Measurements from ENCODE around the gene ALS2CL. TPM values are rescaled to one million over a fixed set of nuclear protein-coding genes. Genes with fewer than 3 reads are reported as not detected.
"Not testable (repeated sequence)": the region's sequence is repeated elsewhere in the genome, so short reads cannot be mapped to it uniquely, and the experiment has no call there.

The ALS2CL gene, protein sequence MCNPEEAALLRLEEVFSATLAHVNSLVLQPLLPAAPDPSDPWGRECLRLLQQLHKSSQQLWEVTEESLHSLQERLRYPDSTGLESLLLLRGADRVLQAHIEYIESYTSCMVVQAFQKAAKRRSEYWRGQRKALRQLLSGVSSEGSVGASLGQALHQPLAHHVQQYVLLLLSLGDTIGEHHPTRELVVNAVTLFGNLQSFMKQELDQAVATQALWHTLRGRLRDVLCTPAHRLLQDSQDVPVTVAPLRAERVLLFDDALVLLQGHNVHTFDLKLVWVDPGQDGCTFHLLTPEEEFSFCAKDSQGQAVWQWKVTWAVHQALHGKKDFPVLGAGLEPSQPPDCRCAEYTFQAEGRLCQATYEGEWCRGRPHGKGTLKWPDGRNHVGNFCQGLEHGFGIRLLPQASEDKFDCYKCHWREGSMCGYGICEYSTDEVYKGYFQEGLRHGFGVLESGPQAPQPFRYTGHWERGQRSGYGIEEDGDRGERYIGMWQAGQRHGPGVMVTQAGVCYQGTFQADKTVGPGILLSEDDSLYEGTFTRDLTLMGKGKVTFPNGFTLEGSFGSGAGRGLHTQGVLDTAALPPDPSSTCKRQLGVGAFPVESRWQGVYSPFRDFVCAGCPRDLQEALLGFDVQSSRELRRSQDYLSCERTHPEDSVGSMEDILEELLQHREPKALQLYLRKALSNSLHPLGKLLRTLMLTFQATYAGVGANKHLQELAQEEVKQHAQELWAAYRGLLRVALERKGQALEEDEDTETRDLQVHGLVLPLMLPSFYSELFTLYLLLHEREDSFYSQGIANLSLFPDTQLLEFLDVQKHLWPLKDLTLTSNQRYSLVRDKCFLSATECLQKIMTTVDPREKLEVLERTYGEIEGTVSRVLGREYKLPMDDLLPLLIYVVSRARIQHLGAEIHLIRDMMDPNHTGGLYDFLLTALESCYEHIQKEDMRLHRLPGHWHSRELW
- 10 to 100 TPM; 21.1 to 38.4 TPM for total RNA-seq
- 61.3 to 86.3 reads per million in 2 donors for total RNA-seq

GRCh38 chr3:46693038-46693891 is at the start of gene ALS2CL:
ALS2CL (minus strand) TSS chr3:46693679; CDS start chr3:46689440, 4,239 bp downstream.
- H3K4me1 Mint-ChIP-seq: peaks cover 53% of the 10 kb centered on the region
- ATAC-seq (peak; percentile 85), DNase-seq (peak; percentile 63 to 80 (median 78))
- H3K9me3 ChIP-seq (ENCODE audit: control insufficient read depth, low read length, poor library complexity, severe bottlenecking): no peaks in the 10 kb centered on the region
- peak within 1 kb of the TSS; percentile 92 for H3K4me3 Mint-ChIP-seq
- no peaks in the 10 kb centered on the region for H3K36me3 Mint-ChIP-seq (ENCODE audit: low read depth)
- H3K27me3 Mint-ChIP-seq: no peaks in the 10 kb centered on the region
- peak within 1 kb of the TSS; percentile 78 for H3K27ac Mint-ChIP-seq

DNA sequence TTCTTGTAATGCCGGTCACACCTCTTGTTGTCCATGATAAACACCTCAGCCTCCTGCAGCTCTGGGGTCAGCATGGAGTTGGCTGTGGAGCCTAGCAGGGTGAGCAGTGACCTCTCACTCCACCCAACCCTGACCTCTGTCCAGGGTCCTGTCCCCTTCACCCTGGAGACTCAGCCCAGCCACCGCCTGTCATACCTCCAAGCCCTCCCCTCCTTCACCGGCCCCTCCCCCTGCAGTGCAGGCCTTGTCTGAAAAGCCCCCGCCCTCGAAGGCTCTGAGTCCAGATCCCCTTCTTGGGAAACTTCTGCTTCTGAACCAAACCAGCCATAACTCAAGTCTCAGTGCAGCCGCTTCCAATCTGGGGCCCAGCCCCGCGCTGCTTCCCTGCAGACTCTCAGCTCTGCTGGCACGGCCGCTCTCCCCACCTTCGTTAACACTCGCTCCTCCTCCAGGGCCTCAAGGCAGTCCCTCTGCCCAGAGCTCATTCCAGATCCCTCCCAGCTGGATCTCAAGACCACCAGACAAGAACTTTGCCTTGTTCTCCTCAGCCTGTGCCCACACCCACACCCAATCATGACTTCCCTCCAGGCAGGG is 49.6 kb upstream of the ALS2CL start:
- peaks cover 6% of the 10 kb centered on the region for H3K27me3 Mint-ChIP-seq
- no peaks in the 10 kb centered on the region for H3K9me3 ChIP-seq (ENCODE audit: control insufficient read depth, low read length, poor library complexity, severe bottlenecking)
- no peaks in the 10 kb centered on the region for H3K36me3 Mint-ChIP-seq (ENCODE audit: low read depth)
- no peak overlapping the region for H3K27ac Mint-ChIP-seq
- no peak overlapping the region for H3K4me3 Mint-ChIP-seq
- no peak for ATAC-seq
- no peak for DNase-seq
- H3K4me1 Mint-ChIP-seq: no peaks in the 10 kb centered on the region

- not testable (repeated sequence) for H3K36me3 Mint-ChIP-seq (ENCODE audit: low read depth); H3K4me3 Mint-ChIP-seq; H3K9me3 ChIP-seq (ENCODE audit: control insufficient read depth, low read length, poor library complexity, severe bottlenecking); H3K4me1 Mint-ChIP-seq; ATAC-seq; DNase-seq; H3K27ac Mint-ChIP-seq
- H3K27me3 Mint-ChIP-seq: peaks cover 23% of the 10 kb centered on the region
These were observed 46.1 kb upstream of the ALS2CL start for GRCh38 chr3:46739565-46739964.

DNA sequence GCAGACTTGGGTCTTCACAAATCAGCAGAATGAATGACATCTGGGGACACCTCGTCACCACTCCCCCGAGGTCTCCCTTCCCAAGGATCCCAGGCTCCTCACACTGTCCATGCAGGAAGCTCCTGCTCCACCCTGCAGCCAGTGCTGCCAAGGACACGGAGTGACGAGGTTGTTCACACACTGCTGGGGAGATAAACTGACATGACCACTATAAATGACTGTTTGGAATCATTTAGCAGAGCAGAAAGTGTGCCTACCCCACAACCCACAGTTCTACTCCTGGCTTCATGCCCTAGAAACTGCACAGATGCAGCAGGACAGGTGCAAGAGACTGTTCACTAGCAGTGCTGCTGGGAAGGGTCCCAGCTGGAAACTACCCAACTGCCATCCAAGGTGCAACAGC is 43.9 kb upstream of the ALS2CL start:
- DNase-seq (no peak), ATAC-seq (no peak)
- no peaks in the 10 kb centered on the region for H3K9me3 ChIP-seq (ENCODE audit: control insufficient read depth, low read length, poor library complexity, severe bottlenecking)
- Mint-ChIP-seq H3K4me3 (no peak overlapping the region), H3K27me3 (peaks cover 34% of the 10 kb centered on the region), H3K36me3 (ENCODE audit: low read depth) (no peaks in the 10 kb centered on the region), H3K4me1 (no peaks in the 10 kb centered on the region), H3K27ac (no peak overlapping the region)

- Mint-ChIP-seq H3K27me3 (peaks cover 42% of the 10 kb centered on the region), H3K27ac (no peak overlapping the region), H3K4me3 (no peak overlapping the region), H3K4me1 (no peaks in the 10 kb centered on the region), H3K36me3 (ENCODE audit: low read depth) (no peaks in the 10 kb centered on the region)
- no peaks in the 10 kb centered on the region for H3K9me3 ChIP-seq (ENCODE audit: control insufficient read depth, low read length, poor library complexity, severe bottlenecking)
- no peak for ATAC-seq
- no peak for DNase-seq
These were observed 42.8 kb upstream of the ALS2CL start for GRCh38 chr3:46736006-46736872.

GRCh38 chr3:46734773-46735172 is 41.3 kb upstream of the ALS2CL start:
- Mint-ChIP-seq H3K27me3 (peaks cover 46% of the 10 kb centered on the region), H3K27ac (no peak overlapping the region), H3K36me3 (ENCODE audit: low read depth) (no peaks in the 10 kb centered on the region), H3K4me1 (peaks cover 2% of the 10 kb centered on the region), H3K4me3 (no peak overlapping the region)
- ATAC-seq (no peak), DNase-seq (no peak)
- H3K9me3 ChIP-seq (ENCODE audit: control insufficient read depth, low read length, poor library complexity, severe bottlenecking): no peaks in the 10 kb centered on the region

DNA sequence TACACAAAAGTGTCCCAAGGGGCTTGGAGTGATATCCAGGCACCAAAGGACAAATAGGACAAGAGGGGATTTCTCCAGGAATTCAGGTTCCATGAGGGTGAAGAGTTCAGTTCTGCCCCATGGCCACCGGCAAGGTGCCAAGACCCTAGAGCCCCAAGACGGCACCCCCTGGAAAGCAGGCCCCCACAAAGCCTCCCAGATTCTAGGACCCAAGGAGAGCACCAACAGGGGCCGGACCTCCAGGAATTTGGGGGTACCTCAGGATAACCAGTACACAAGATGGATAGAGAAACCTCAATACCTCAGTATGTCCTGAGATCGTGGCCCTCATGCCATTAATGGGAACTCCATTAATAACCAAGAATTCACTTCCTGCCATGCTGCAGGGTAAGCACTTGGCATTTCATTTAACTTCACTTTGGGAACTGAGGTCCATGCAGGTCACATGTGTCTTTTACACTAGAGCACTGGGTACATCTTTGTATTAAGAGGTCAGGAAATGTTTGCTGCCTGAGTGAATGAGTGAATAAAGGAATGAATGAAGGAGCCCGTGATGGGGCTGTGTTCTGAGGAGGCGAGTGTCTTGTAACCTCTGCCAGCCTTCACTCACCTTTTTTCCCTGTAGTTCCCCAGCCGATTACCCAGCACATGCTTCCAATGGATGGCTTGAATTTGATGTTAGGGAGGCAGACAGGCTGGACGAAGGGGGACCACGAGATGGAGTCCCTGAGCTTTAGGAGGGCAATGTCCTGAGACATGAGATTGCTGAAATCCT is 39.7 kb upstream of the ALS2CL start:
- Mint-ChIP-seq H3K27ac (no peak overlapping the region), H3K4me1 (peaks cover 5% of the 10 kb centered on the region), H3K36me3 (ENCODE audit: low read depth) (no peaks in the 10 kb centered on the region), H3K4me3 (no peak overlapping the region), H3K27me3 (peaks cover 53% of the 10 kb centered on the region)
- H3K9me3 ChIP-seq (ENCODE audit: control insufficient read depth, low read length, poor library complexity, severe bottlenecking): no peaks in the 10 kb centered on the region
- no peak for DNase-seq
- ATAC-seq: no peak

GRCh38 chr3:46731795-46732194 is 38.3 kb upstream of the ALS2CL start:
- no peaks in the 10 kb centered on the region for H3K9me3 ChIP-seq (ENCODE audit: control insufficient read depth, low read length, poor library complexity, severe bottlenecking)
- H3K36me3 Mint-ChIP-seq (ENCODE audit: low read depth): no peaks in the 10 kb centered on the region
- no peak for DNase-seq
- H3K4me3 Mint-ChIP-seq: no peak overlapping the region
- H3K27me3 Mint-ChIP-seq: peaks cover 55% of the 10 kb centered on the region
- H3K27ac Mint-ChIP-seq: no peak overlapping the region
- H3K4me1 Mint-ChIP-seq: peaks cover 6% of the 10 kb centered on the region
- no peak for ATAC-seq

GRCh38 chr3:46730819-46731218 is 37.3 kb upstream of the ALS2CL start:
- peaks cover 9% of the 10 kb centered on the region for H3K4me1 Mint-ChIP-seq
- no peak overlapping the region for H3K27ac Mint-ChIP-seq
- no peaks in the 10 kb centered on the region for H3K36me3 Mint-ChIP-seq (ENCODE audit: low read depth)
- peaks cover 55% of the 10 kb centered on the region for H3K27me3 Mint-ChIP-seq
- H3K4me3 Mint-ChIP-seq: no peak overlapping the region
- no peak for ATAC-seq
- no peak for DNase-seq
- H3K9me3 ChIP-seq (ENCODE audit: control insufficient read depth, low read length, poor library complexity, severe bottlenecking): no peaks in the 10 kb centered on the region

DNA sequence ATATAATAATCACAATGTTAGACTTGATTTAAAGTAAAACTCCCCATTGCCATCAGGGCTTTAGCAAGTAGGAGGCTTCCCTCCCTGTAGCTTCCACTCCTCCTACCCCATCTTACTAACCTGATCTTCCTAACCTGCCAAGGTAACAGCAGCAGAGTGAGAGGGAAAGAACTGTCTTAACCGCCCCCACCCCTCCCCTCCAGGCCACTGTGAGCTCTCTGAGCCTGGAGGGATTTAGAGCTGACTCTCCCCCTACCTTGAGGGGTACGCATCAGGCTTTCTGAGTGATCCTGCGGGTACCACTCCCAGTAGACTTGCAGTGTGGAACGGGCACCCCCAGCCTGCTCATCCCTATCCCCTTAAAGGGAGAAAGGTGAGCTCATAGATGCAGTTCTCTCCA is 35.6 kb upstream of the ALS2CL start:
- peaks cover 61% of the 10 kb centered on the region for H3K27me3 Mint-ChIP-seq
- no peaks in the 10 kb centered on the region for H3K36me3 Mint-ChIP-seq (ENCODE audit: low read depth)
- ATAC-seq (no peak), DNase-seq (no peak)
- peaks cover 14% of the 10 kb centered on the region for H3K4me1 Mint-ChIP-seq
- H3K9me3 ChIP-seq (ENCODE audit: control insufficient read depth, low read length, poor library complexity, severe bottlenecking): no peaks in the 10 kb centered on the region
- H3K4me3 Mint-ChIP-seq: no peak overlapping the region
- H3K27ac Mint-ChIP-seq: no peak overlapping the region

GRCh38 chr3:46725621-46726314 is 32.3 kb upstream of the ALS2CL start:
- peaks cover 38% of the 10 kb centered on the region for H3K27me3 Mint-ChIP-seq
- H3K36me3 Mint-ChIP-seq (ENCODE audit: low read depth): no peaks in the 10 kb centered on the region
- DNase-seq (no peak), ATAC-seq (no peak)
- H3K9me3 ChIP-seq (ENCODE audit: control insufficient read depth, low read length, poor library complexity, severe bottlenecking): no peaks in the 10 kb centered on the region
- no peak overlapping the region for H3K4me3 Mint-ChIP-seq
- no peak overlapping the region for H3K27ac Mint-ChIP-seq
- H3K4me1 Mint-ChIP-seq: peaks cover 12% of the 10 kb centered on the region

Measured in T-helper 17 cell (primary cell).